GM20431 (cell line): ENCODE results near the gene LIMK2.
"Not testable (repeated sequence)": the region's sequence is repeated elsewhere in the genome, so short reads cannot be mapped to it uniquely, and the experiment has no call there.

Experiments used
- in situ Hi-C: fragments of 300-500 bp; cut with MseI, MboI; formaldehyde crosslinking; loops from one replicate; pipeline ENCODE4 v1.15.0; 2020; ENCODE audit warnings: low sequenced_read_pairs; ENCODE audit not compliant: unreplicated experiment

Gene LIMK2

DNA sequence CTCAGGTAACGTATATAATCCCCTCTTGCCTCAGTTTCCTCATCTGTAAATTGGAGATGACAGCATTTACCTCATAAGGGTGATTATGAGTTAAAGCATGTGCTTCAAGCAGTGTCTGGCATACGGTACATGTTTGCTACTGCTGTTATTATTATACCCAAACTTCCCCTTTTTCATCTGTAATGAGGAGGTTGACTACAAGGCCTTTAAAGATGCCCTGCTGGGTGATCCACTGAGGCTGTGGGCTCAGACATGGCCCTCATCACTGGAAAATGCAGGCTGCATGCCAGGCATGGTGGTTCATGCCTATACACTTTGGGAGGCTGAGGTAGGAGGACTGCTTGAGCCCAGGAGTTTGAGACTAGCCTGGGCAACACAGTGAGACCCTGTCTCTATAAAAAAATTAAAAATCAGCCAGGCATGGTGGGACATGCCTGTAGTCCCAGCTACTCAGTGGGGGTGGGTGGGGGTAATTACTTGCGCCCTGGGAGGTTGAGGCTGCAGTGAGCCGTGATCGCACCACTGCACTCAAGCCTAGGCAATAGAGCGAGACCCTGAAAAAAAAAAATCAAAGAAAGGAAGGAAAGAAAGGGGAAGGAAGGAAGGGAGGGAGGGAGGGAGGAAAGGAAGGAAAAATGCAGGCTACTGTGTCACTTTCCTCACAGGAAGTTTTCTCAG, 75.9 kb downstream of the LIMK2 start:
- in situ Hi-C loops, result no loop called here

DNA sequence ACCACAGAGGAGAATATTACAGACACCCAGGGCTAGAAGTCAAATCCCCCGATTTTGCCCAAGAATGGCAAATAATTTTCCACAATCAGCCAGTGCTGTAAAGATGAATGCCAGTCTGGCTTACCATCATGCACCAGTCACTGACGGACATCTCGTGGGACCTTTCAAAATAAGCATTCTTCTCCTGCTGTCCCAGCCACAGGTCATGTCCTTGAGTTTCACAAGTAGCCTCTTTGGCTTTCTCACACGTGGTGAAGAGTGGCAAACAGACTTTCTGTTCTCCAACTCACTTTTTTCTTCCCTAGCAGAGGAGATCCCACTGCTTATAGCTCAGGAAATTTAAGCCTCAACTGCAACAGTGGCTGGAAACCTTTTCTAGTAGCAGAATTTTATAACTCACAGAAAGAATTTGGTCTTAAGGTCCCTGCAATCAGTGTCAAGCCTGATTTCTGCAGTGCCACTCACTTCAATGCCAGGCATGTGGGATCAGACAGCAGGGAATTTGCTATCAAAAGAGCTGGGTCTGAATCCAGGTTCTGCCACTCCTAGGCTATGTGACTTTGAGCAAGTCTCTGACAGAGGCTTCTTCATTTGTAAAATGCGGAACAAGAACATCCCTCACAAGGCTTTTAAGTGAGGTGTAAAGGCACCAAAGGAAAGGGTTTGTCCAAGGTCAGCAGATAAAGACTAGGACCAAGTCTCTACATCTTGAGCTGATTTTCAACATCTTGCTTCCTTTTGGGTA, 76.6 kb downstream of the LIMK2 start:
- in situ Hi-C loops, result no loop called here

DNA sequence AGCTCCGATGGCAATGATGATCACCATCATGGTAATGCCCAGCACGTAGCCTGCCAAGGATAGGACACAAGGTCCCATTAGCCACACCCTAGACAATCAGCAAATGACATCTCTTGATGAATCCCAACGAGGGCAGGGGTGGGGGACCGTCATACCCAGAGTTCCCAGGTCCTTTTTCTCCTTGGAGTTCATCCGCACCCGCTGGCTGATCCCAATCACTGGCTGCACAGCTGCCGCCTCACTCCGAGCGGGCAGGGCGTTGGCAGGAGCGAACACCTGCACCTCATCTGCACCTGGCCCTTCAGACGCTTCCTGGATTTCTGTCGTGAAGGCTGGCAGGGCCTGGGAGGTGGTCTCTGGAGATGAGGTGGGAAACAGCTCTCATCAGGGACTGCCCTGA, 77.2 kb downstream of the LIMK2 start:
- in situ Hi-C loops, result no loop called here

DNA sequence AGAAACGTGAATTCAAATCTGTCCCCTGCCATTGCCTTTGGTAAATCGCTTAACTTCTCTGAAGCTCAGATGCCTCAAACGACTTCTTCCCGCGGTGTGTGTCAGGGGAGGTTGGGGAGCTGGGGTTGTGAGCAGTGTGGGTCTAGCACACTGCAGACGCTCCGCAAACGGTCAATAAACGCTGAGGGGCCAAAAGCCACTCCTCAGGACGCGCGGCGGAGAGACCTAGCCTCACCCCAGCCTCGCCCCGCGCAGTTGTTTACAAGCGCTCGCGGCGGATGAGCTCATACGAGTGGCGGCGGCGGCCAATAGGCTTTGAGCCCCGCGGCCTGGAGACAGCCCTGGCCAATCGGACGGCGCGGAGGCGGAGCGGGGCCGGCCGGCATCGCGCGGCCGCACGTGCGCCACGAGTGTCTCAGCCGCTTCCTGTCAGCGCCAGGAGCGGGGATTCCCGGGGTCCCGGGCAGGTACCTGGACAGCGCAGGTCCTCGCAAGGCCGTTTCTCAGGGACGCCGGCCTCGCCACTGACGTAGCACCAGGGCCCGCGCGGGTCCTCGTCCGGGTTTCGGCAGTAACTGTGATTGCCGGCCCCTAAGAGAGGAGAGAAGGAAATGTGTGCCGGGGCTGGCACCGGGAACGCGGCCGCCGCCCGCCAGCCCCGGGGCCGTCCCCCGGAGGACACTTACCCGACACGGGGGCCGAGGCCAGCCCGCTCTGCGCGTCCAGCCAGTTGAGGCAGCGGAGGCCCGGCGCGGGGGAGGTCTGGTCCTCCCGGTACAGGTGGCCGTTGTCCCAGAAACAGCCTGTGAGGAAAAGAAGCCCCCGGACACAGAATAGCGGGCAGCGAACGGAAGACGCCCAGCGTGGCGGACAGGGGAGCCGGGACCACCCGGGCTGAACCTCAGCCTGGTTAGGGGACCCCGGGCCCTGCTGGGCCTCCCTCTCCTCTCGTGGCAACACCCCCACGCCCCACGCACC, 78.7 kb downstream of the LIMK2 start:
- in situ Hi-C loops, result no loop called here

DNA sequence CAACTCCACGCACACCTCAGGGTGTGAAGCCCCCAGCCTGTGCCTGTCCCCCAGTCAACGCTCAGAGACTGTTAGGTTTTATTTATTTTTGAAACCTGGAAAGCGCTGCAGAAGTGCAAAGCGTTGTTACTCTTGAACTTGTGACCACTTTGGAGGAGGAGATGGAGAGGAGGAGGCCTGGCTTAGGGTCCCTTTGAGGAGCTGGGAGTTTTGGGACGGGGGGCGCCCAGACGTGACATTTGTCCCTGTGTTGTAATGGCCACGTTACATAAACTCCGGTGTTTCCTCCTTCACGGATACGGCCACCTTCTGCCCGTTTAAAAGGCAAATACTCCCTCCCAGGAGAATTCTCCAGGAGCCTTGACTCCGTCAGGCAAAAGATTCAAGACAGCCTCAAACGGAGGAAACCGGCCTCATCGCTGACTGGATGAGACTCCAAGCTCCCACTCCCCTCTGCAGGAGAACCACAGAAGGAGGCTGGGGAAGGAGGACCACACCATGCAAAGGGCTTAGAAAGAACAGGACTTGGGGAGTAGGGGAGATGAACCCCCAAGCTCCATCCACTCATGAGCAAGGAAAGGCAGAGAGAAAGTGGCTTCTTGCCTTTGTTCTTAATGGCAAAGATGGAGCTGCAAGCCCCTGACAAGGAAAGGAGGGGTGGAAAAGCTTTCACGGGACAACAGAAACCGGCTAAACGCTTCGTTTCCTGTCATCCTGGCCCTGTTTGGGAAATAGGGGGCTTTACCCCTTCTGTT, 79.6 kb downstream of the LIMK2 start:
- in situ Hi-C loops, result no loop called here

DNA sequence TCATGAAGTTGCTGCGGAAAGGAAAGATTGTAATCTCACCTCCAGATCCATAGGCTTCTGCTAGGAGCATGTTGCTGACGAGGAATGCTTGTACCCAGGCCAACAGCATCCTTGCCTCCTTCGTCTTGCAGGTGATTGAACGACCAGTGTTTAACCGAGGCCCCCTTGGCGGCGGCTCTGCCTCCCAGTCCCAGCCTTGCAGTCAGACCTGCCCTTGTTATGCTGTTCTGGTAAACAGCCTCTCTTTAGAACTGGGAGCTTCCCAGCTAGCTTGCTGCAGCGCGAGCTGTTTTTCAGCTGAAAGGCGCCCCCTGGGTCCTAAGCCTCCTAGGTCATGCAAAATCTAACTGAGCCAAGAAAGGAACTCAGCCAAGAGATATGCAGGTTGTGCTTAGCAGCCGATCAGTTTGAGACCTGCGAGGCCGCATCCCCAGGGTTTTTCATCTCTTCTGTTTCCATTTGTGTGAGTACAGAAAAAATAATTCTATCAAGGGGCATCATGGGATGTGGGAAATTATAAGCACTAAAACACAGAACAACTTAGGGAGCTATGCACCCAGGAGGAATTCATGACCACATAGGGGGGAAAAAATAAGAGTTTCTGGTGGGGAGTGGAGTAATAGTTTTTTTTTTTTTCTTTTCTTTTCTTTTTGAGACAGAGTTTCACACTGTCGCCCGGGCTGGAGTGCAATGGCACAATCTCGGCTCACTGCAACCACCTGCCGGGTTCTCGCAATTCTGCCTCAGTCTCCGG, 80.3 kb downstream of the LIMK2 start, which contains the start of gene PIK3IP1:
Gene PIK3IP1, minus strand, starts transcription at position 253 of the 754 bp plus-strand sequence. Its CDS starts 144 bp downstream, at position 109.
- in situ Hi-C loops, result no loop called here

DNA sequence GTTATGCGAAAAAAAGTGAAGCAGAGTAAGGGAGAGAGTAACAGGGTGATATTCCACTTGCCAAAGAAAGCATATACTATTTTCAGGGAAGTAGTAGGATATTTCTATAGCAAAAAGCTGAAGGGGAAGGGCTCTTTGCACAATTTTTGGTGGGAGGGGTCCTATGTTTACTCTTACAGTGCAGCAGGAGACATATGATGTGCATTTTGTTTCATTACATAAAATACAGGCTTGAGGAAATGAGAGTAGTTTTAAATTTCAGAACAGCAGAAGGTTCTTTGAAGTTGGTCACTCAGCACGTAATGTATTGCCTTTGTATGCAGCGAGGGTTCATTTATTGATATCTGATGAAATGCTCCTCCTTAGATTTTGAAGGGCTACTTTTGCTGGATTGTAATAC, 83.3 kb downstream of the LIMK2 start:
- in situ Hi-C loops, result no loop called here

DNA sequence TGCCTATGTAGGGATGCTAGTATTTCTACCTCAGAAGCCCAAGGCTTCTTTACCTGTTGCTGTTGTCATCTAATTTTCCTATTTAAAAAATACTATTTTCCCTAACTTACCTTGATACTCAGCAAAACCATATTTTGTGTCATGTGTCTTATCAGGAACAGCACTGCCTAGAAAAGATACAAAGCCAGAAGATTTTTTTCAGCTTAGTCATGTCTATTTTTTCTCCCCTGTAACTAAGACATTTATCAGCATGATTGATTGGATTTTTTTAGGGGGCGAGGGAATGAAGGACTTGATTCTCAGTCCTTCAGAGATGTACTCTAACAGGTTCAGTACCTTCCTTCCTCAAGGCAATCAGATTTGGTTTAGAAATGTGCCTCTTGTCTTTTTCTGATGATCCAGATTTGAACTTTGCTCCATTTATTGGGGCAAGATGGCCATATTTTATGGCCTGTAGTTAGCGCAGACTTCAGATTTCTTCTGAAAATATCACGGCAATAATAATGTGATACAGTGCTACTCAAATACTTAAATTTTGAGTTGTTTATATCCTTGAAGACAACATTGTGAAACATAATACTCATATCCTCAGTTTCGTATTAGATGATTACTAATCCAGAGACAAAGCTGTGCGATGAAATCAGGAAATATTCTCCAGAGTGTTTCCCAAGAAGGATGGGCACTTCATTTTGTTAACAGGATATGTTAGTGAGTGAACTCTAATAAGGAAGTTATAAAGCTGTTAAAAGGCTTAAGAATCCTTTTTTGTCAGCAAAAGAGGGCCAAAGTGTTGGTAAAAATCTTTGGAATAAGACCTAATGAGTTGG, 83.9 kb downstream of the LIMK2 start:
- in situ Hi-C loops, result no loop called here

DNA sequence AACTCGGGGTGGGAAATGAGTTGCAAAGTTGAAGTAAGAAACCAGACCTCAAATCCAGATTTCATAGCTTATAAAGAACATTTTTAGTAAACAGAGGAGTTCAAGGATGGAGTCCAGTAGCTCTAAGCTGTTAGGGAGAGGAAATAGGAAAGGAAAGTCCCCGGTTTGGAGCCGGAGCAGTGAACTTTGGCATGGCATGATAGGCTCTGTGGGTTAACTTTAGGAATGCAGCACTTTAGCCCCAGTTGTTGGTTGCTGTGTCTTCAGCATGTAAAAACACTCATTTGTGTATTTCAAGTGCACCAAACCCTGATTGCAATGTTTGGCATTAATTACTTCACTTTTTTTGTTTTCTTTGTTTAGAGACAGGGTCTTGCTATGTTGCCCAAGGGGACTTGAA, 88.8 kb downstream of the LIMK2 start:
- in situ Hi-C loops, result no loop called here

DNA sequence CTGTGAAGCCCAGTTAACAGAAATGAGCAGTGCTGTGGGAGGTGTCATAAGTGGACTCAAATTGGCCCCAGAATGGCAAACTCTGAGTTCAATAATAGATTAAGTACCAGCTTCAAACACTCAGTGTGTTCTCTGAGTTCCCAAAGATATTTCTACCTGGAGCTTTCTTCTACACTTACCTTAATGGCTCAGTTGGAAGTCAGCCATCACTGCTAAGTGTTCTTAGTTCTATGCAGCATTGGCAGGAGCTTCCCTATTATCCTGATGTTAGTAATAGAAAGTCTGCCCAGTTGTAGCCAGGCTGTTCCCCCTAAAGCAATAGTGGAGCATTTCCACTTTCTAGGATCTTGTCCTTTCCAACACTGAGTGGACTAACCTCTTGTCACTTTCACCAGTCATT, 89.9 kb downstream of the LIMK2 start:
- in situ Hi-C loops, result no loop called here

DNA sequence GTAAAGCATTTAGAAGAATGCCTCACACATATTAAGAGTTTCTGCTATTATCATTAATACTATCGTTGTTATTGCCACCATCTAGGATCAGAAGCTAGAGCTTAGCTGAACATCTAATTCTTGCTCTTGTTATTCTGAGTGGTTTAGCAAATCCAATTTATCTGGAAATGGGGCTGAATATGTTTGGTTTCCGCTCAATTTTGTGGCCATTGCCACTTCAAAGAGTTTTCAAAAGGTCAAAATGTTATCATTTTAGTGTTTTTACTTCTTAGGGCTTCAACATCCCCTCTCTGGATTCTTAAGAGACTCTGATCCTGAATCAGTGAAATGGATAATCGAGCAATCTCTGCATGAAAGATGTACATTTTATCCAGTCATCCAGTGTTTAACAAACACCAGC, 90.4 kb downstream of the LIMK2 start:
- in situ Hi-C loops, result no loop called here

DNA sequence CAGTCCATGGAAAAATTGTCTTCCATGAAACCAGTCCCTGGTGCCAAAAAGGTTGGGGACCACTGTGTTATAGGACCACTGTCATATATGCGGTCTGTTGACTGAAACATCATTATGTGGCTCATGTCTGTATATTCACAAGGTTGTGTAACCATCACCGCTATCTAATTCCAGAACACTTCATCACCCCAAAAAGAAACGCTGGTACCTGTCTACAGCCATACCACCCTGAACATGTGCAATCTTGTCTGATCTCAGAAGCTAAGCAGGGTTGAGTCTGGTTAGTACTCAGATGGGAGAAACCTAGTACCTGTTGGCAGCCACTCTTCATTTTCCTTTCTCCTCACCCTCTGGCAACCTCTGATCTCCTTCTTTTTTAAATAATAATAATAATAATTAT, 93.1 kb downstream of the LIMK2 start:
- in situ Hi-C loops, result no loop called here

DNA sequence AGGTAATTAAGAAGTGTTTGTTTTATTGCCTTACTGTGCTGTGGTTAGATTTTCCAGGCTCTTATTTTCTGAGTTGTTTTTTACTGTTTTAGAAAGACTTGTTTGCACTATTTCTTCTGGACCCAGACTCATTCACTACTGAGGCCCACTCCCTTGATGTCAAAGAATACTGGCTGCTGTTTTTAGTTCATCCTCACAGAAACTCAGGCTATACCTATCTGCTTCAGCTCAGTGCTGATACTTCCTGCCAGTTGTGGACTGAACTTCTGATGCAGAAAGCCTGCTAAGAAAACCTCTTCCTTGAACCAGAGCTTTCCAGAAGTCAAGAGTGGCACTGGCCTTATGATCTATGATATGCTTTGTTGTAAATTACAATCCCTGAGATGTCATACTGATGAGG, 96.1 kb downstream of the LIMK2 start:
- in situ Hi-C loops, result no loop called here

DNA sequence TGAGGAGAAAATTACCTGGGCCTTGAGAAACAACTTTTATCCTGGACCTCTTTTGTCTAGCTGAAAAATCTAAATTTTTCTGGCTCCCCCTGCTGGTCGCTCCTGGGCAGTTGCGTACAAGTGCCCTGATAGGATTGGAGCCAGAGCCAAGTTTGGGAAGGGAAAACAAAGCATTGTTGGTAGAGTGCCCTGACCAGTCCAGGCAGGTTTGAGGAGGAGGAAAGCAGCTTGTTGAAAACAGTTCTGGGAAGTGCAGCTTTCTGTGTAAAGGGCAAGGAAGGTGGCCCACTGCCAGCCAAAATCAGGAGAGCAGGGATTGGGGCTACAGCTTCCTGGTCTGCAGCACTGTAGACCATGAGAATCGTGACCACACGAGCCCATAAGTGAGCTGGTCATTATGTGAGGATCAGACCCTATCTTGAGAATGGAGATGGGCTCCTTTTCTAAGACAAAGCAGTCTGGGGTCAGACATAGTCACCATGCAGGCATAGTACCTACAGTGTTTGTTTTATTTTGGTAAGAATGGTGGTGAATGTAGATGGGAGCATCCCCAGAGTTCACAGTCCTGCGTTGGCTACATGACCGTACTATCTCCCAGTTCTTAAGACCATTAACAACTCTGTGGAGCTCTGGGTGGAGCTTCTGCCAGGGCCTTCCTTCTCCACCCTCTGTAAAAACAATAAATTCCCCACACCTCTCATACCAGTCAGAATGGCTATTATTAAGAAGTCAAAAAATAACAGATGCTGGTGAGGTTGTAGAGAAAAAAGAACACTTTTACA, 101.5 kb downstream of the LIMK2 start:
- in situ Hi-C loops, result no loop called here

DNA sequence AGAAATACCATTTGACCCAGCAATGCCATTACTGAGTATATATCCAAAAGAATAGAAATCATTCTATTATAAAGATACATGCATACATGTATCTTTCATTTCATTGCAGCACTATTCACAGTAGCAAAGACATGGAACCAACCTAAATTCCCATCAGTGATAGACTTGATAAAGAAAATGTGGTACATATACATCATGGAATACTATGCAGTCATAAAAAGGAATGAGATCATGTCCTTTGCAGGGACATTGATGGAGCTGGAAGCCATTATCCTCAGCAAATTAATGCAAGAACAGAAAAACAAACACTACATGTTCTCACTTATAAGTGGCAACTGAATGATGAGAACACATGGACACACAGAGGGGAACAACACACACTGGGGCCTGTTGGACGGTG, 102.1 kb downstream of the LIMK2 start:
- in situ Hi-C loops, result not testable (repeated sequence)

DNA sequence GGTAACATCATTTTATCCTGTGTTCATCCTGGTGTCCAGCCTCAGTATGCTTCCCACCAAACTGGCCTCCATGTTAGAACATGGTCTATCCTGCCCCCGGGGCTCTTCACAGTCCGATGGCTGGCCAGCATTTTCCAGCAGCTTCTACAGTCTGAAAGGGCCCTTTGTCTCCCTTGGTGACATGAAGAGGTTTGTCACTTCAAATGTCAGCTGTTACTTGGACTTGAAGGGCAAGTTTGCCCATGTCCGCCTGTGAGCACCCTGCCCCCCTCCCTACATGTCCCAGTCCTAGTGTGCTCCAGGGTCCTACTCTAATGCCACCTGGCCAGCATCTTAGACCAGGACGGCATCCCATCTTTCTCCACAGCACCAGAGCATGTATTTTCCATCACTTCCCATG, 109.3 kb downstream of the LIMK2 start:
- in situ Hi-C loops, result no loop called here
